Effector CD4-positive, alpha-beta T cell (primary cell): Measurements from ENCODE around the gene SCUBE1.
A peak's percentile ranks its signal among the peaks of the same experiment; 100 is the strongest.

ENCODE experiments used
- DNase-seq: peaks from one replicate; pipeline ENCODE4 v3.0.0-alpha.2; 2020

SCUBE1 gene

DNA sequence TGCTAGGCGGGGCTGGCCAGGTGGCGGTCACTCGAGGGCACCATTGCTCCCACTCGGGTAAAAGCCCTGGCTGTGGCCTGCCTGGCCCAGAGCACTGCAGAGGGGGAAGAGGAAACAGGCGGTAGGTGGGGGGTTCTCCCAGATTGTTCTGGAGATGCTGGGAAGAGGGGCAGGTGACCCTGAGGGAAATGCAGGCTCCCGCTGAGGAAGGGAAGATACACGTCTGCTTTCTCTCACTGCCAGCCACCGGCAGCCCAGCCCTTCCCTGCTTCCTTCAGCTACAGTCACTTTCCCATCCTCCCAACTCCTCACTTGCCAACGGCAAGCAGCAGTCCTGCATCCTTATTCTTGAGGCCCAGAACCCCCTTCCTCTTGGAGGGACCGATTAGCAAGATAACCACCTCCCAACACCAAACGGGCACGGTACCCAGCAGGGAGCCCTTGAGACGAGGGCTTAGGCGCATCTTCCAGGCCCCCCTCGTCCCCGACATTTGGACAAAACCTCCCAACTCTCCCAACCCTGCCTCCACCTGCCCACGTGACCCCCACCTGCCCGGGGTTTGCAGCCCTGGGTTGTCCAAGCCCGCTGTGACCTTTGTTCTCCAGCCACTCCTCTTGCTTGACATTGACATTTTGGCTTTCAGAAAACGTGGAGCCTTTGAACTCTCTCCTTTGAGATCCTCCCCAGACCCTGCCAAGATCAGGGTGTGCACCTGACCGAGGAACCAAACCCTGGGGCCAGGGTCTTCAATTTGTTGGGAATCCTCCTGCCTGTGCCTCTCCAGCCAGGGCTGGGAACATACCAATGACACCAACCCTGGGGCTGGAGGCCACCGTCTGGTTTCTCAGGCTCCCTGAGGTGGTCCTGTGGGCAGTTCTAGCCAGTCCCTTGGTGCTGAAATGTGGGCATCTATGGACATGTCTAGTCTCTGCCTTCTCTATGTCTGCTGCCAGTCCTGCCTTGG is 107.4 kb downstream of the SCUBE1 start:
- DNase-seq, result no peak

DNA sequence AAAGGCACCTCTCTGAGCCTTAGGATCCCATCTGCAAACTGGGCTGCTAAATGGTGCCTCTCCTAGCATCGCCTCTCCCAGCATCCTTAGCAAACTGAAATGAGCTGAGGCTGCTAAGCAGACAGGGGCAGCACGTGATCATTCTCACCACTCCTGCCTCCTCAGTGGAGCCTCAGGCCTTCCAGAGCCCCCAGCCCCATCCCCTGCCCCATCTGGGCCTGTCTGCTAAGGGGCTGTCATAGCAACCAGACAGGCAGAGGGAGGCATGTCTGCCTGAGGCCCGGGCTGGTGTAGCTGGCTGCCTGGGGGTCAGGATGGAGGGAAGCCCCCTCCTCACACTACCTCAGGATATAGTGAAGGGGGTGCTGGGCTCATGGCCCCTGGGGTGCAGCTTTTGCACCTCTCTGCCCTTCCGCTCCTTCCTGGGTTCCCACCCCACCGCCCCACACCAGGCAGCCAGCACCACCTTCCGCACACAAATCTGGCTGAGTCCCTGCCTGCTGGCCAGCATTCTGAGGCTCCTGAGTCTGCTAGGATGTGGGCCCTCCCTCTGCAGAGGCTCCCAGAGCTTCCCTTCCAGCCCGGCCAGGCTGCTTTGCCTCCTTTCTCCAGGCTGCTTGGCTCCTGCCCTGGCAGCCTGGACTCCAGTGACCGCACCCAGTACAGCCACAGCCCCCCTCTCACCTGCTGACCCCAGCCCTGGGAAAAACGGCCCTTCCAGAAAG is 108.7 kb downstream of the SCUBE1 start:
- DNase-seq, result no peak

DNA sequence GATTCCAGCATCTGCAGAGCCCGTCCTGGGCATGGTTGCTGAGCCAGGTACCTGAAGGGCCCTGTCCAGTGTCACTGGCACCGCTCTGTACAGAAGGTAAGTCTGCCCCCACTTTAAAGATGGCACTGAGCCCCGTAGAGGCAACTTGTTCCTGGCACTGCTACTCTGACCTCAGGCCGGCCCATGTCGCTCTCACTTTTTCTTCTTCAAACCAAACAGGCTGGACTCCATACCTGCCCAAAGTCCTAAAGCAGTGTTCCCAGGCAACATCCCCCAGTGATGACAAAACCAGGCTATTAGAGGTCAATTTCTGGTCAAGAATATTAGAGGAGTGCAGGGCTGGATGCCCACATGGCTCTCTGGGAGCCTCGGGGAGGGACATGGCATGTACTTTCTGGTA is 109.6 kb downstream of the SCUBE1 start:
- no peak for DNase-seq

DNA sequence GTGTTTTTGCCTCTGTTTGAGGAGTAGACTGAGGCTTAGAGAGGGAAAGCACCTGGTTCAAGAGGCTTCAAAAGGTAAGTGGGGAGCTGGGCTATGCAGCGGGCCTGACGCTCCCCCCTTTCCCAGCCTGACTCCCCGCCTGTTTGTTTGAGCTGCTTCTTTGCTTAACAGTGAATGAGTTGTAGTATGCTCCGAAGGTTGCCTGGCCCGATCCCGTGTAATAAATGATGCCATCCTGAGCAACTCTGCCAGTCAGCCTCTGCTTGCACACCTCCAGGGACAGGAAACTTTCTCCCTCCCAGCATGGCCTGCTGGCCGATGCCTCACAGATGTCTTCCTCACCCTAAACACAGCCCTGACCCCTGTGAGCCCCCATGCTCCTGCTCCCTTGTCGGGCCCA is 110.7 kb downstream of the SCUBE1 start:
- DNase-seq, result no peak

DNA sequence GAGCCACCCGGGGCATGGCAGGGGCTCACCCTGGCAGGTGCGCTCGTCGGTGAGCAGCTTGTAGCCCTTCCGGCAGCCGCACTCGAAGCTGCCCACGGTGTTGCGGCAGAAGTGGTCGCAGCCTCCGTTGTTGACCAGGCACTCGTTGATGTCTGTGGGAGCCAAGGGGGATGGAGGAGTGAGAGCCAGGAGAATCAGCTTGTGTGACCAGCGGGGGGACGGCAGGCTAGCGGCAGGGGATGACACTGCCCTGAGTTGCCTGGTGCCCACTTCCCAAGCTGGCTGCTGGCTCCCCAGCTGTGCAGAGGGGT is 111.5 kb downstream of the SCUBE1 start:
- DNase-seq, result no peak

DNA sequence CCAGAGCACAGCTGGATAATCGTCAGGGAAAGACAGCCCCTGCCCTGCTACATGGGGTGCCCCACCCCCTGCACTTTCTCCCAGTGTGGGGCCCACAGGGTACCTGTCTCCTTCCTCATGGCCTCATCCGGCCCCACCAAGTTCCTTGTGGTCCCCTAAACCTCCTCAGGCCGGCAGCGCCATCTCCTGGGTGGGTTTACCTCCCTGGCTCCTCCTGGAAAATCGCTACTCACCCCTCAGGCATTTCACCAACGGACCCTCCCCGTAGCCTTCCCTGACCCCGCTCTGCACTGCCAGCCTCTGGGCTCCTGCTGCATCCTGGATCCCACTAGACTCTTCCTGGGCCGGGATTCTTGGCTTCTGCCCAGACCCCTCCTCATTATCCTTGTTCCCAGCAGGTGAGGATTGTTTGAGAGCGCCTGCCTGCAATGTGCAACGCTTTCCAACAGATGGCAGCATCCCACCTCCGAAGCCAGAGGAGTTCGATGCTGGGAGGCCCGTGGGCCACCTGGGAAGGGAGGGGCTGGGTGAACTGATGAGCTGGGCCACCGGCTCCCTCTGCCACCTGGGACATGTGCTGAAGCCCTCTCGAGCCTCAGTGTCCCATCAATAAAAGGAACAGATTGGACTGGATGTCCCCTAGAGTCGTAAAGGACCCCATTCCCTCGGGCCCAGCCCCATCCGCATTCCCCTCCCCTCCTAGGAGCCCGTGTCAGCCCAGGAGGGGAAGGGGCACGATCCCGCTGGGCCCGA is 112.0 kb downstream of the SCUBE1 start:
- DNase-seq, result peak; percentile 42

DNA sequence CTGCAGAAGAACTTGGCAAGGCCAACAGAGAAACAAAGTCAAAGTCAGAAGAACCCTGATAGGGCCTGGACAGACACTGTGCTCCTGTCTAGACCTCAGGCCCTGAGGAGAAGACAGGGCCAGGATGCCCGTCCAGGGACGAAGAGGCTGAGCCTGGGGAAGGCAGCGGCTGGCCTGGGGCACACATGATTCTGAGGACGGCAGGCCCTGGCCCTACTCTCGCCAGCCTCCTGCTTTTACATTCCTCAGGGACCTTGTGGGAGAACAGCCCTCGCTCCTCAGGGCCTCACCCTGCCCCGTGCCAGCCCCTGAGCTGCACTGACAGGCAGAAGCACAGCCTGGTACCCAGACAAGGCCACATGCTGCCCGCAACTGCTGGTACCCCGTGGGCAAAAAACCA is 112.6 kb downstream of the SCUBE1 start:
- no peak for DNase-seq

DNA sequence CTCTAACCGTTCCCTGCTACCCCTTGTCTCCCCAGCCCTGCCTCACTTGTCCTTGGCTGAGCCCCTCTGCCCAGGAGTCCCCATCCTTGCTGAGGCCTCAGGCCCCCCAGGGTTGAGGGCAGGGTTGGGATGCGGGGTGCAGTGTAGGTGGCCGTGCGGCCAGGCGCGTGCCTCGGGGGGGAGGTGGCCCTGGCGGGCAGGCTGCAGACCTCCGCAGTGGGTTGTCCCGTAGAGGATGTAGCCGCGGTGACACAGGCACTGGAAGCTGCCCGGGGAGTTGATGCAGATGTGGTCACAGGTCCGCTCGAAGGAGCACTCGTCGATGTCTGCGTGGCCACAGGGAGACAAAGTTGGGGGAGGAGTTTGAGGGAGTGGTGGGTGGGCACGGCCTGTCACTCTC is 114.3 kb downstream of the SCUBE1 start:
- DNase-seq, result no peak

DNA sequence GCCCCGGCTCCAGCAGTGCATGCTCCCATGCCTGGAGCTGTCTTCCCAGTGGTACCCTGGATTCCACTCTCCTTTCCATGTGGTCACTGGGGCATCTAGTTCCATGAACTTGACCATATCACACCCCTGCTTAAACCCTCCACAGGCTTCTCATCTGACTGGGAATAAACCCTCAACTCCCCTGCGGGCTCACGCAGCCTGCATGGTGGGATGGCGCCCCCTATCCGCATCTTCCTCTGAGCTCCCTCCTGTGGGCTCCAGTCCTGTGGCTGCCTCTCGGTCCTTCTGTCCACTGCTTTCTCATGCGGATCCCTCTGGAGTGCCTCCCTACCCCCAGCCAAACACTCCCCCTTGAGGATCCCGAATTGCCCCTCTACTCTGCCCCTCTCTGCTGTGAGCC is 114.8 kb downstream of the SCUBE1 start:
- DNase-seq, result no peak

DNA sequence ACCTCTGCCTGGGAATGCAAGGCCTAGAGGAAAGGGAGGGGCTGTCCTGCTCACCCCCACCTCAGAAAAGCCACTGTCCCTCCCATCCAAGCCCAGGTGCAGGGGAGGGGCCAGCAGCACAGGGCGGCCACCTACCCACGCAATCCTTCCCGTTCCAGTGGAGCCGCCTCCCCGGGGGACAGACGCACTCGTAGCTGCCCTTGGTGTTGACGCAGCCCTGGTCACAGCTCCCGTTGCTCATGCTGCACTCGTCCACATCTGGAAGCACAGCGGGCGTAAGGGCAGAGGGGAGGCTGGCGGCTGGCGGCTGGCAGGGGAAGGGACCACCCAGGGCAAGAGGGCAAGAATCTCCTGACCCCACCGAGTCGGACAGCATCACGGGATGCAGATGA is 115.9 kb downstream of the SCUBE1 start:
- DNase-seq, result no peak

DNA sequence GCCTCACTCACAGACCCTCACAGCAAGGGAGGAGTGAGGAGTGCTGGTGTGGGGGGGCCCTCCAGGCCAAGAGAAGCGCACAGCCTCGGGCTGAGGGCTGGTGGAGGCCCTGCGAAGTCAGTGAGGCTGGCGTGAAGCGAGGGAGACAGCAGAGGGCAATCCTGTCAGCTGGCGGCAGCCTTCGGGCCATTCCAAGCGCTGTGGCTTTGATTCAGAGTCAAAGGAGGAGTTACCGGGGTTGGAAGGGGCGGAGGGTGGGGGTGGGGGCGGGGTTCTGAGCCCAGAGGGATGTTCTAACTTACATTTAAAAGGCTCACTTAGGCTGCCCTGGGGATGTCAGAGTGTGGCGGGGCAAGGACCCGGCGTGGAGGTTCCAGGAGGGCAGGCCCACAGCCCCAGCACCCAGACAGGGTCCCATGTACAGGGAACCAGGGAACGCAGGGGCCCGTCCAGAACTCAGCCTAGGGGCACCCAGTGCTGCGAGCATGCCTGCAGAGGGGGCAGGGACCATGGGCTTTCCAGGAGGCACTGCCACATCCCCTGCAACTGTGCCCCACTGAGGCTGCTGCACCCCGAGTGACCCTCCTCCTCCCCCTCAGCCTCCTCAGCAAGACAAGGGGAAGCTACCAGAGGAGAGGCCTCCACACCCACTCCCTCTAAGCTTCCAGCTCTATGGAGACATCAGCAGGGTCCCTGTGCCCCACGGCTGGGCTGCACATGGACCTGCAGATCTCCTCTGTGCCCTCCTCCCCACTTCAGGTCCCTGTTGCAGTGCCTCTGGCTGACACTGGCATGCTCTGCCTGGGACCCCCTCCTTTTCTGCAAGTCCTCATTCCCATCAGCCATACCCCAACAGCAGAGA is 116.6 kb downstream of the SCUBE1 start:
- DNase-seq, result no peak

DNA sequence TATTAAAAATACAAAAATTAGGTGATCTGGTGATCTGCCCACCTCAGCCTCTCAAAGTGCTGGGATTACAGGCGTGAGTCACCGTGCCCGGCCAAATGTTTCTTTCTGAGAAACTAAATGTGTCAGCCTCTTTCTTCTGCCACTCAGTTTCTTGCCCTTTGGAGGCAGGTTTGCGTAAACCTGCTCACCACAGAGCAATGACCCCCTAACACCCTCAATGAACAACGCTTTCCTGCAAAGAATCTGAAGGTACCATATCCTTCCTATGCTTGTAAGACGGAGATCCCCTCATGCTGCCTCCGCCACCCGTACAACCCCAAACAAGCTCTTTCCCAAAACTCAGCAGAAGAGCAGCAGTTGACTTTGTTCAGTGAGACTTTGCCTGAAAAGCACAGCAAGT is 117.6 kb downstream of the SCUBE1 start:
- no peak for DNase-seq

DNA sequence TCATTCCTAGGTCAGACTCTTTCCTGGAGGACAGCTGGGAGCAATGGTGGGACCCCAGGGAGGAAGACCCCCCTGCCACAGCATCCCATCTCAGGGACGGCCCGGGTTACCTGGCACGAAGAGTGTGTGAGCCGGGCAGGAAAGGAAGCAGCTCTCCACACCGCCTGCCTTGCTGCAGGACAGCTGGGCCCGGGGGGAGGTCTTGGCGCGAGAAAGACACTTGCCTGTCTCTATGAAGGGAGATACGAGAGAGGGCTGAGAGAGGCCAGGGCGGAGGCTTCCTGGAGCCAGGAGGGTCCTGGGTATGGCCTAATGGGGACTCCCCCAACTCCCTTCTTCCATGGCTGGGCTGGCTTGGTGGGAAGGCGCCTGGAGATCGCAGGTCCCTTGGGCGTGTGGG is 120.2 kb downstream of the SCUBE1 start:
- DNase-seq, result no peak

DNA sequence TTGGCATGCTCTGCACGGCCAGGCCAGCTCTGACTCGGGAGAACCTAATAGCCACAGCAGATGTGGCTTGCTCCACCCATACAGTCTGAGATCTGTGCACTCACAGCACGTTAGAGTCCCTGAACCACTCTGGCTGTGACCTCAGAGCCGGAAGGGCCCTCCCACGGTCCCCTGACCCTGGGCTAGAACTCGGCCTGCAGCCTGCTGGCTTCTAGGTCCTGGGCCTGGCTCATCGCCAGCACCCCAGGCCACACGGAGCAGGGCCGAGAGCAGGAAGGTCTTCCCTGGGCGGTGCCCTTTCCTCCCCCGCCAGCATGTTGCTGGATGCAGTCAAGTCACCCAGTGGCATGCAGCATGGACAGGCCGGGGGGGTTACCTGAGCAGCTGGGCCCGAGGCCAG is 120.9 kb downstream of the SCUBE1 start:
- no peak for DNase-seq

DNA sequence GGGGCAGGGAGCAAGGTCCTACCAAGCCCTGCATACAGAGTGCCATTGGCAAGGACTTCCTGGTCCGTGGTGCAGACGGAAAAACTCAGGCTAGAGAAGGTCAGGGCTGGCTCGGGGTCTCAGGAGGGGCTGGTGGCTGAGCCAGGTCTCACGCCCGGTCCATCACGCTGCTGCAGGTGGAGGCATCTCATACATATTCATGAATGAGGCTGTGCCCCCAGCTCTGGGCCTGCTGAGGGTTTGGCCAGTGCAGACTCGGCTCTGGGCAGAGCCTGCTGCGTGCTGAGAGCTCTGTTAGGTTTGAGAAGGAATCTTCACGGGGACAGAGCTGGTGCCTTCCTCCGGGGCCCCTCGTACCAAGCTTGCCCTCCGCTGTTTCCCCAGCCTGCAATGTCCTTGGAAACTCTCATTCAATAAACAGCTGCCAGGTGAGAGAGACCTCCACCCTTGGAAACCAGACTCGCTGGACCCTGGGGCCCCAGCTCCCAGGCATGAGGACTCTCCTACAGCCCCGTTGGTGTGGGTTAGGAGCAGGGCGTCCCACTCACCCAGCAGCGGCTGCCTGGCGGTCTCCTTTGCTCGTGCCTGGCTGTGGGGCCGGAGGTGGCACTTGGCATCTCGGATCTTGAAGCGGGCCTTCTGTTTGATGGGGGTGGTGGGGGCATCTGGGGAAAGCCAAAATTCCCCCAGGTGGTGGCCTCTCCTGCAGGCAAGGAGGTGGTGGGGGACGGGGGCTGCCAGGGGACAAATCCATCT is 122.4 kb downstream of the SCUBE1 start:
- DNase-seq, result no peak

DNA sequence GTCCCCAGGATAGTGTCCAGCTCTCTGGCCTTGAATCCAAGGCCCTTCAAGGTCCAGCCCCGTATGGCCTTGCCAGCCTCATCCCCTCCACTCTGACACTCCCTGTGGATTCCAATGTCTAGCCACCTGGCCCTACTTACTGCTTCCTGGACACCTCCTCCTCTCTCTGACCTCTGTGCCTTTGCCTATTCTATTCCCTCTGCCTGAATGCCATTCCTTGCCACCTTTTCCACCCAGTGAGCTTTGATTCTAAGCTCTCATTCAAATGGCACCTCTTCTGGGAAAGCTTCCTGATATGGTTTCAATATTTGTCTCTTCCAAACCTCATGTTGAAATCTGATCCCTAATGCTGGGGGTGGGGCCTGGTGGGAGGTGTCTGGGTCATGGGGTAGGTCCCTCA is 124.4 kb downstream of the SCUBE1 start:
- DNase-seq, result no peak

DNA sequence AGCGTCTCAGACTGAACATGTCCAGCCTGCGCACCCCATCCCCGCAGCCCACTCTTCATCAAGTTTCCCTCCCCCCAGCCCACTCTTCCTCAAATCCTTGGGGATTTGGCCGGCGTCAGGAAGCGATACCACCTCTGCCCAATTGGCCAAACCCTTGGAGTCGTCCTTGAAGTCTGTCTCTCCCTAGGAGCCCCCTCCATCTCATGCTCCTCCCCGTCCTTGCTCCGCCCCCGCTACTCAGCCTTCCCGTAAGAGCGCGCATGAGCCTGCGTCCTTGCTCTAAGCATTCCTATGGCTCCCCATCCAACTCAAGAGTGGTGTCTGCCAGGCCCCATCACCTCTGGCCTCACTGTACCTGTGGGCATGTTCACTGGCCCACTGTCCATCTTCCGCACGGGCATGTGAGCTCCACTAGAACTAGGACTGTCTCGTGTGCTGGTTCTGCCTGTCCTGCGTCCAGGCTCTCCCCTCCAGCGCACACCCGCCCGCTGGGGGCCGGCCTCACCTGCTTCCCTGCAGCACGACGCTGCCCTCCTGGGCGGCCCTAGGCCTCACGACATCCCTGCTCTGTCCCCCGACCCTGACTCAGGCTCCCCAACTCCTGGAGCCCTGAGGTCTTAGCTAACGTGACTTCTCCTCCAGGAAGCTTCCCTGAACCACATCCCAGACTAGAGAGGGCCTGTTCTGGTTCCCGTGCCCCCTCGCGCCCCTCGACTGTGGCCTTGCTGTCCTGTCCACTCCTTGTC is 125.7 kb downstream of the SCUBE1 start:
- DNase-seq, result no peak

DNA sequence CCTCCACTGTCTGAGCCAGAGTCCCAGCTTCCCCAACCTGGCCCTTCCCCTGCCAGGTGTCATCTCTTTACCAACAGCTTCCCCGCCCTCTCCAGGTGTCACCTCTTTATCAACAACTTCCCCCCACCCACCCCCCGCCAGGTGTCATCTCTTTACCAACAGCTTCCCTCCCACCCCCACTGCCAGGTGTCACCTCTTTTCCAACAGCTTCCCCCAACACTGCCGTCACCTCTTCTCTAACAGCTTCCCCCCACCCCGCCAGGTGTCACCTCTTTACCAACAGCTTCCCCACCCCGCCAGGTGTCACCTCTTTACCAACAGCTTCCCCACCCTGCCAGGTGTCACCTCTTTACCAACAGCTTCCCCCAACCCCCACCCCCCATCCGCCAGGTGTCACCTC is 126.4 kb downstream of the SCUBE1 start:
- no peak for DNase-seq

DNA sequence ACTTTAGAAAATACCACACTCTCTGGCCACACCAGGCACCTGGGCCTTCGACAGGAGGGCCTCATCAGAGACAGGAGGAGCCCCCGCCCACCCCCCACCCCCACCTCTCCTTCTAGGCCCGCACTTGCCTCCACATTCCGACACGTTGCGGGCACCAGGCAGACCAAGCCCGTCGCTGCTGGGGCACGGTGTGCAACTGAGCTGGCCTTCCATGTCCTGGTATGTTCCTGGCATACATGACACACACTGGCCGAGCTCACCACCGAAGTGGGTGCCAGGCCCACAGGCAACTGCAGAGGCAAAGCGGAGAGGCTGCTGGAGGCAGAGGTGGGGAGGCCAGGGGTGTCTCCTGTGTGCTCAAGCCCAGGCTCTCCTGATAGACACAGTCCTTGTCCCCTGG is 129.2 kb downstream of the SCUBE1 start:
- DNase-seq, result no peak

DNA sequence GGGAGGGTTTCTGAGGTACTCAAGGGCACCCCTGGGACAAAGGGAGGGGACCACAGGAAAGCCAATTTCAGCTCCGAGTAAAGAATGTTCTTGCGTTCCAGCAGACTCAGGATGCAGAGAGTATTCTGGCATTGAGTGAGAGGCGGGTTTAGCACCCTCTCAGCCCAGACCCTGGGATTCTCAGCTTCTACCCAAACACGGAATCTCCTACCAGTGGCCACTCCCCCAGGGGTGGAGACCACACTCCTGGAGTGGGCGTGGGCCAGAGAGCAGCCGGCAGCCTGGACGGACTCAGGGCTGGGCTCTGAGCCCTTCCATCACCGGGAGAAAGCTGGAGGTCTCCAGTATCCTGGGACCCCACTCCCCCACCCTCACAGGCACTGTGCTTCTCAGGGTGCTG is 130.1 kb downstream of the SCUBE1 start:
- DNase-seq, result no peak

DNA sequence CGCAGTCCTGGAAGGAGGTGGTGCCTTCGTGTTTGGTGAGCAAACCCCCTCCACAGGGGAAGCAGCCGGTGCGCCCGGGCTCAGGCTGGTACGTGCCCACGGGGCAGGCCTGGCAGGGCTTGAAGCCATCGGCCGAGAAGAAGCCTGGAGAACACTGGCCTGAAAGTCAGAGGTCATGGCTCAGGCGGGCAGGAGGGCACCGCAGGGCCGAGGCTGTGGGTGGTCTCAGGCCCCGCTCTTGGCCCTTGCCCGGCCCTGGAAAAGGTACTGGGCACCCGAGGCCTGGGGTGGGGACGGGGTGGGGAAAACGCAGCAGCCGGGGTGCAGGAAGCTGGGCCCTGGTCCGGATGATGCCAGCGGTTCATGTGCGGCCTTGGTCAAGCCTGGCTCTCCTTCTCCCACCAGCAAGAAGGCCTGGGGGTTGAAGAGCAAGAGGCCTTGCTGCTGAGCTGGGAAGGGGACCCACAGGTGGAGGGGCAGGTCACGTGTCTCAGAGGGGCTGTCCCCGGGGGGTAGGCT is 130.7 kb downstream of the SCUBE1 start:
- no peak for DNase-seq
